Ecto neural progenitor cell (in vitro differentiated cells): Measurements from ENCODE around the gene RBMXL2.

Experiments
- DNase-seq: peaks from one replicate; pipeline ENCODE4 v3.0.0-alpha.2; 2018; ENCODE audit warnings: low spot score

RBMXL2 gene

GRCh38 chr11:7088921-7089320, at the start of gene RBMXL2:
Gene RBMXL2, plus strand, starts transcription at chr11:7088998. Its CDS starts 123 bp downstream, at chr11:7089121.
- DNase-seq: no peak

DNA sequence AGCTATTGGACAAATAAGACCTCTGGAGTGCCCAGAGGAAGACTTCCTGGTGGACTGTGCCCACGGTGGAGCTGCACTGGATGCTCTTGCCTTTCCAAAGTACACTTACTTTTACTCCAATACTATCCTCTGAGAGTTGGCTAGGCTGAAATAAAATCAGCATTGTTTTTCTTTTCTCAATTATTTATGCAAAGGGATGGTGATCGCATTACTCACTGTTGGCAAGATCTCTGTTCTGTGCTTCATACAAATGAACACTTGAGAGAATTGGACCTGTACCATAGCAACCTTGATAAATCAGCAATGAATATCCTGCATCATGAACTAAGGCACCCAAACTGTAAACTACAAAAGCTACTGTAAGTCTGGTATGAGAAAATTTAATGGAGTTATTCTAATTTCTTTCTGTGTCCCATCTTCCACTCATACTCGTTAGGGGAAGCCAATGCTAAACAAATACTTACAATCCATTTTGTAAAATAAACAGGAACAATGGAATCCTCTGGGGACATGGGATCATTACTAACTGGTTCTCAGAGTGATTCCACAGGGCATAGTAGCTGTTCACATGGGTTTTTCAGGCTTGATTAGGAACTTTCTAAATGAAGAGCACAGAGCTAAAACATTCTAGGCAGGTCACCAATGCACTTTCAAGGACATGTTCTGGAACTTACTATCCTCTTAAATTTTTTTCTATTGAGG, 42.2 kb upstream of the RBMXL2 start:
- no peak for DNase-seq

- DNase-seq: no peak
Observed at GRCh38 chr11:7050191-7050590, 38.6 kb upstream of the RBMXL2 start.

DNA sequence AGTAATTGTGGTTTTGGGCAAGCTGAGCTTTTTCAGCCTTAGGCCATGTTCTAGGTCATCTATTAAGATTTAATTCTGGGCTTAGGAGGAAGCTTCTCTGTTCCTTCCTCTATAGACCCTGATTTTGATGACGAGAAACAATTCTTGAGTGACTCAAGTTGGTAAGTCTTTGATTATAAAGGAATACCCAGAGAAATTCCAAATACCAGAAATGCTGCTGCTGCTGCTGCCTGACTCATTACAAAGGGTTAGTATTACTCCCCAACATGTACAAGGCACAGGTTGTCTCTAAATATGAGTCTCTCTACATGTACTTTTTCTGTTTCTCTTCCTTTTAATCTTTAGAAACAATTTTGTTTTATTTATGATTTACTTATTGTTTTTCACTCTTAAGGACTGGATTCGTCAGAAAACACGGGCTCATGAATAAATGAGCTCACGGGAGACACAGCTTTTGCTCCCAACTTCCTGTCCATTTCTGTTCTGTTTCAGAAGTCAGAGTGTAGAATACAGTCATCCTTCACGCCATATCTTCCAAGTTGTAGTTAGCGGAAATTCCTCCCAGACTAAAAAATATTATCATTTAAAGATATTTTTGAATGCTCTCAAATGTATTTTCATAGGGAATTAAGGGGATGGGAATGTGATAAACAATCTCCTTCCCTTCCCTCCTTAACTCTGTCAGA, 31.8 kb upstream of the RBMXL2 start:
- no peak for DNase-seq

DNA sequence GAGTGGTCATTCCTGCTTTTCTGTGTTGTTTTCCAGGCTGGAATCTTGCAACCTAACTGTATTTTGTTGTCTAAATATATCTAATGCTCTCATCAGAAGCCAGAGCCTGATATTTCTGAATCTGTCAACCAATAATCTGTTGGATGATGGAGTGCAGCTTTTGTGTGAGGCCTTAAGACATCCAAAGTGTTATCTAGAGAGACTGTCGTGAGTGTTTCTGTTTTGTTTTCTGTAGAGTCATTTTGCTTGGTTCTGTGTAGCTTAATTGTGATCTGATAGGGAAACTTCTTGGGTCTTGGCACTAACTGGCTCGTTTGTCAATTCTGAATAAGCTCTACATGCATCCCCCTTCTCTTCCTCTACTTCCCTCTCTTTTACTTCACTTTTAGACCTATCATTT, 31.2 kb upstream of the RBMXL2 start:
- DNase-seq: no peak

- DNase-seq: no peak
Observed at GRCh38 chr11:7060868-7061267, 27.9 kb upstream of the RBMXL2 start.

DNA sequence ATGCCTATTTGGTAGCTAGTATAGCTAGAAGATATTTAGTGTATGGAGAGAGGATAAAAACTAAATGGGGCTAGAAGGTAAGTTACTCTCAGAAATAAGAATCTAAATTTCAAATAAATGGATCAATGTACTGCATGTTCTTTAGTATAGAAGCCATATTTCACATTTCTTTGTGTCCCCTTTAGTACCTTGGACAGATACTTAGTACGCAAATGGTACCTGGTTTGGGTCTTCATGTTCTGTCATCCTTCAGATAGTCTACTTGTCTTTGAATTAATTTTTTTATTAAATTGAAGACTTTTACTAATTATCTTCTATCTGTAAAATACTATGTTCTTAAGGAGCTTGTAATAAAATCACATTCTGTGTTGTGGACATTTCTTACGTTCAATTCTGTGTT, 26.3 kb upstream of the RBMXL2 start:
- no peak for DNase-seq

DNA sequence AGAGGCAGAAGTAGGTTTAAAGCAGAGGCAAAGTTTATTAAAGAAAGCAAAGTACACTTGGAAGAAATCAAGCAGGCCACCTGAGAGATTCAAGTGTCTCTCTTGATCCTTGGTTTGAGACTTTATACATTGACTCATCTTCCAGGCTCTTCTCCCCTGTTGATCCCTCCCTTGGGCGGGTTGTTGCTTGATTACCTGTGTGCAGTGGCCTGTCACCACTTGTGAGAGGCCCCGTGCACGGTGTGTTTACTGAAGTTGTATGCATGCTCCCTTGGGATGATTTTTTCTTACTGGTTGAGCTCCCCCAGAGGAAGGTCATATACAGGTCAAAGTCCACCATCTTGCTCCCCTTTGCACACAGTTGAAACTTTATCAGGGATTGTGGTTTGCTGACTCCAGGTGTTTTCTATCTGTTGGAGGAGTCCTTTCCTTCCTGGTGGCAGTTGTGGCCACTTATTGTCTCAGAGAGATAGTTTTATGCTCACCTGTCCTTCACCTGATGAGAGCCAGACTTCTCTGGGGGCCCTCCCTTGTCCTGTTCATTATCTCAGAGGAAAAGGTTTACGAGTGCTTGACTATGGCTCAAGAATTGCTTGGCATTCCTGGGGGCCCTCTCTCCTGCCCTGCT, 16.3 kb upstream of the RBMXL2 start:
- DNase-seq: no peak

GRCh38 chr11:7077101-7077500, 11.7 kb upstream of the RBMXL2 start:
- peak; percentile 59 for DNase-seq

- no peak for DNase-seq
Observed at GRCh38 chr11:7079545-7080135, 9.2 kb upstream of the RBMXL2 start.

GRCh38 chr11:7080900-7081299, 7.9 kb upstream of the RBMXL2 start:
- DNase-seq: no peak

DNA sequence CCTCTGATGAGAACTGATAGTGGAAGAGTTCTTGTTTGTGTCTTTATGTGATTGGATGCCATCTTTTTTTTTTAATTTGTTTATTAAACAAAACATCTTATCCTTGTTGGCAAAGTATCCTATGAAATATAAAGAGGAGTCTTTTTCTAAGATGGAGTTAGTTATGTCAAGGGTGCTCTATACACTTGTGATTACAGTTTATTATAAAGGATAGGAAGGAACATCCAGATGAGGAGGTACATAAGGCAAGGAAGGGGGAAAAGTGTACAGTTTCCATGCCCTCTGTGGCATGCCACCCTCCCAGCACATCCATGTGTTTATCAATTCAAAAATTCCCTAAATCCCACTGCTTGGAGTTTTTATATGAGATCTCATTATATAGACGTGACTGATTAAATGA, 7.4 kb upstream of the RBMXL2 start:
- no peak for DNase-seq

GRCh38 chr11:7089328-7090251, 792 bp downstream of the RBMXL2 start:
- no peak for DNase-seq

- no peak for DNase-seq
Observed at GRCh38 chr11:7098235-7098832, 9.5 kb downstream of the RBMXL2 start.

DNA sequence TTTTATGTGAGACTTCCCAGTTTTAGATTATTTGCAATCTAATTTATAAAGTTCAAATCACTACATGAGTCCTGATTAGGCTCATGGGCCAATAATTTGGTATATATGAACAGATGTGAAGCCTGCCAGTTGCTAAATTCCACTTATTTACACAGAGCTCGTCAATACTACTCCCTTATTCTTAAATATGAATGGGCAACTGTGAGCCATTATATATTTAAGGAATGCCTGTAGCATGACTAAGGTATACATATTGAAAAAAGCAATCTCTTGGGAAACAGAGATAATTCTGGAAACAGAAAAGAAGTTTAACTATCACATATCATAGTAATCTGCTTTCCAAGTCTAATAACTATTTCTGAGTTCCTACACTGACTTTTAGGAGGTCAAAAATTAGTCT, 27.0 kb downstream of the RBMXL2 start:
- DNase-seq: no peak

GRCh38 chr11:7116370-7116769, 27.6 kb downstream of the RBMXL2 start:
- DNase-seq: no peak

DNA sequence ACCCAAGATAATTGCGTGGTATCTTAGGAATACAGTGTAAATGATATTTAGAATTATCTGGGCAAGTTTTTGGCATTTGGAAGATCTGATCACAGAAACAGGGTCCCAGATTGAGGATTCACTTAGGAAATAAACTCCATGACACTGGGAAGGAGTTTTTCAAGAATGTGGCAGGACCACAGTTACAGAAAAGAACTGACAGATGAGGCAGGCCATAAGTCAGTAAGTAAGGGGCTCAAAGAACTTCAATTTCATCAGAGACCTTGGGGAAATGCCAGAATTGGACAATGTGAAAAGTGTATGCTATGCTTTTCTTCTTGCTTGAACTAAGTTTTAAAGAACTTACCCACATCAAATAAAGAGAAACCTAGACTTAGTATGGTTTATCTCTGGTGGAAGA, 49.3 kb downstream of the RBMXL2 start:
- no peak for DNase-seq
